ENCODE measurements around the gene DDT. TPM values are rescaled to one million over a fixed set of nuclear protein-coding genes. Genes with fewer than 3 reads are reported as not detected.
A peak's percentile ranks its signal among the peaks of the same experiment; 100 is the strongest.
"Not testable (repeated sequence)": the region's sequence is repeated elsewhere in the genome, so short reads cannot be mapped to it uniquely, and the experiment has no call there.

The DDT gene
- total RNA-seq, 2 experiments from 2014 or later = 103 to 108 TPM

DNA sequence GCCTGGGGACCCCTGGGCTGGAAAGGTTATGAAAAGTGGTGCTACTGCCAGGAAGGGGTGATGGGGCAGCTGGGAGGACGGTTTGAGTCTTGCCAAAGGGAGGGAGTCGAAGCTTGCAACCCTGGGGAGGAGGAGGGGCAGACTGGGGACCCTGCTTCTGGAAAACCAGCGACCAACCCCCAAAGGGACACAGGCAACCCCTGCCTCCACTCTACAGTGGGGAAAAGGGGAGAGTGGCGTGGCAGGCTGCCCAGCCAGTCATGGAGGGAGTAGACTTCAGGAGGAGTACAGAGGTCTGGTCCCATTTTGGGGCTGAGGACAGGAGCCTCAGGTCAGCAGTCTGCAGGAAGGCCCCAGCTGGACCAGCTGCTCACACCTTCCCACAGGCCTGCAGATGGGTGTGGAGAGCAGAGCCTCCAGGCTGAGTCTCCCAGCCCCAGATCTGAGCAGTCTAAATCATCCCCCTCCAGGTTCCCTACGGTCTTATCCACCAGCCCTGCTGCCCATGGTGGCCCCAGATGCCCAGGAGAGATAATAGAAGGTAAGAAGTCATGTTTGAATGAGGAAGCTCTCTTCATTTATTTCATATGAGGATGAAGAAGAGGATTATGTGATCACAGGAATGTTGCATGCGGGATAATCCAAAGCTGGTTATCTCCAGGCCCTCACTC, 3.3 kb downstream of the DDT start:
- Mint-ChIP-seq H3K36me3 (peaks cover 12% of the 10 kb centered on the region), H3K27ac (no peak overlapping the region), H3K4me1 (peaks cover 7% of the 10 kb centered on the region), H3K4me3 (no peak overlapping the region), H3K9me3 (no peaks in the 10 kb centered on the region), H3K27me3 (no peaks in the 10 kb centered on the region)
- no peak for DNase-seq

DNA sequence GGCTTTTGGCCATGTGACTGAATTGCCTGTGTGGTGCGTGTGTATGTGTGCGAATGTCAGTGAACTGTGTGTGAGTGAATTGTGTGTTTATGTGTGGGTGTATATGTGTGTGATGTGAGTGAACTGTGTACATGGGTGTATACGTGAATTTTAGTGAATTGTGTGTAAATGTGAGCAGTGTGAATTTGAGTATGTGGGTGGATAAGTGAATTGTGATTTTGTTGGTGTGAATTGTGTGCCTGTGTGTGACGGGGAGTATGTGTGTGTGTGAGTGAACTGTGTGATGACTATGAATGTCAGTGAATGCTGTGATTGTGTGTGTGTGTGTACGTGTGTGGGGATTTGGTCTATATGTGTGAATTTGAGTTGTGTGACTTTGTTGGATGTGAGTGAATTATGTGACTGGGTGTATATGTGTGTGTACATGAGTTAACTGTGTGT, 4.0 kb downstream of the DDT start:
- H3K27me3 Mint-ChIP-seq = no peaks in the 10 kb centered on the region
- no peaks in the 10 kb centered on the region for H3K9me3 Mint-ChIP-seq
- H3K36me3 Mint-ChIP-seq = peaks cover 12% of the 10 kb centered on the region
- H3K4me3 Mint-ChIP-seq = no peak overlapping the region
- H3K4me1 Mint-ChIP-seq = peaks cover 7% of the 10 kb centered on the region
- no peak for DNase-seq
- no peak overlapping the region for H3K27ac Mint-ChIP-seq

DNA sequence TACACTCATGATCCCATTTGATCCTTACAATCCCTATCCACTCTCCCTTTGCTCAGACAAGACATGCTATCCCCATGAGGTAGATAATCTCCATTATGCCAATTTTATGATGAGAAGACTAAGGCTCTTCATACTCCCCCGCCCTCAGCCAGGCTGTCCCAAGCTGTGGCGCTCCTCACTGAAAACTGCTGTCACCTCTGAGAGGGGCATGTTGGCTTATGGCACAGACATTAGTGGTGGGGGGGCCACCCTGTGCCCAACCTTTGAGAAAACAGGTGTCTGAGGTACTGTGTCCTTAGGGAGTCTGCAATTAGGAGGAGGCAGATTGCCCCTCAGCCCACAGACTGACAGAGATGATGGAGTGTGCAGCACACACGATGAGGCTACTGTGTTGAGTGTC, 5.2 kb downstream of the DDT start:
- no peaks in the 10 kb centered on the region for H3K27me3 Mint-ChIP-seq
- H3K4me3 Mint-ChIP-seq = no peak overlapping the region
- H3K4me1 Mint-ChIP-seq = peaks cover 7% of the 10 kb centered on the region
- no peaks in the 10 kb centered on the region for H3K9me3 Mint-ChIP-seq
- no peak for DNase-seq
- H3K36me3 Mint-ChIP-seq = peaks cover 12% of the 10 kb centered on the region
- H3K27ac Mint-ChIP-seq = no peak overlapping the region

DNA sequence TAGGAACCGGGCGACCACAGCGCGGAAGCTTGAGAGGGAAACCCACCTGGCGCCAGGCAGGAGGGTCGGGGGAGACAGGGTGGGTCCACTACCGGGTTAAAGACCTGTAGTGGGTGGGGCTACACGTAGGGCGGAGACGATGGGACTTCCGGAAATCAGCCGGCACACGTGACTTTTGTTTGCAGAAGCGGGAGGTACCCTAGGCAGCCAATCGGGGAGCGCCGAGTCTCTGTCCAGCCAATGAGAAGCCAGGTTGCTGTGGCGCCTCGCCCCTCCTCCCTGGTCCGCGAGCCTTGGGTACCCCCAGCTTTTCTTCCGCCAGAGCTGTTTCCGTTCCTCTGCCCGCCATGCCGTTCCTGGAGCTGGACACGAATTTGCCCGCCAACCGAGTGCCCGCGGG, 7.7 kb downstream of the DDT start, which contains the start of gene DDTL:
TSS of gene DDTL (plus strand) at position 321 of the 400 bp plus-strand sequence. CDS start at position 348, 27 bp downstream.
- H3K4me1 Mint-ChIP-seq, H3K27ac Mint-ChIP-seq, H3K4me3 Mint-ChIP-seq, H3K9me3 Mint-ChIP-seq, DNase-seq, H3K27me3 Mint-ChIP-seq: not testable (repeated sequence)
- H3K36me3 Mint-ChIP-seq = peaks cover 12% of the 10 kb centered on the region

DNA sequence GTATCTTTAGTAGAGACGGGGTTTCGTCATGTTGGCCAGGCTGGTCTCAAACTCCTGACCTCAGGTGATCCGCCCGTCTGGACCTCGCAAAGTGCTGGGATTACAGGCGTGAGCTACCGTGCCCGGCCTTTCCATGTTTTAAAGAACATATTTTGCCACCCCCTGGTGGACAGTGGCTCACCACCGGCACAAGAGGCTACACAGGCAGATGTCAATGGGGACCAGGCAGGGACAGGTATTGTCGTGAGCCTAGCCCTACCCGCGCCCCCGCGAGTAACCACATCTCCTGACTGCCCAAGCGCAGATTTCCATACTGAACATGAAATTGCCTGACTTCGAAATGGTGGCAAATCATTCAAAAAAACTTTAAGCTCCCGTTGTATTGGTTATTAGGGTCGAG, 8.1 kb downstream of the DDT start:
- not testable (repeated sequence) for DNase-seq, H3K9me3 Mint-ChIP-seq, H3K4me3 Mint-ChIP-seq, H3K4me1 Mint-ChIP-seq, H3K27me3 Mint-ChIP-seq, H3K27ac Mint-ChIP-seq
- peaks cover 12% of the 10 kb centered on the region for H3K36me3 Mint-ChIP-seq

DNA sequence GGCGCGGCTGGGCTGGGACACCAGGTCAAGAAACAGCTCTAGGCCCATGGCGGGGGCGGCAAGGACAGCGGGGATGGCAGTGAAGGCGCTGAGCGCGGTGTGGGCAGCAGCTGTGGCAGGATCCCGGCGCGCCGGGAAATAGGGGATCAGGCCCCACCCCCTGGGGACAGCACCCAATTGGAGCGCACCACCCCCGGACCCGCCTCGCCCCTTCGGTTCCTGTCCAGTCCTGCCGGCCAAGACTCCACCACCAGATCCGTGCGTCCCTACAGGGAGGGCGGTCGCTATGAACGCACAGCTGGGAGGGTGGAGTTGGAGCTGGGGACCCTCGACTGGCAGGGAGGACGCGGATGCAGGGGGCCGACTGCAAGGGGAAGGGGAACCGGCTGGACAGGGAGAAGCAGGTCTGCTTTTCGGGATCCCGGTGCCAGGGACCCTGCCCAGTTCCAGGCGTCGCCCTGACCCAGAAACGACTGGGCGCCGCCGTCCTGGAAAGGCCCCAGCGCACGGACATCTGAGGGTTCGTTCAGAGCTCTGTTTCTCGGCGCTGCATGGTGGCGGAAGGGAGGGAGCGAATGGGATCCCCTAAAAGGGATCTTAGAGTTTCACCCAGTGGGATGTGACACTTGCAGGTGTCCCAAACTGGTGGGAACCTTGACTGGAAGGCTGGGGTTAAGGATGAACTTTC, 13.0 kb downstream of the DDT start, which contains the start of gene GSTT2B:
TSS of gene GSTT2B (minus strand) at position 112 of the 688 bp plus-strand sequence. CDS start at position 48, 64 bp downstream.
- H3K27ac Mint-ChIP-seq, H3K36me3 Mint-ChIP-seq, H3K4me1 Mint-ChIP-seq, H3K4me3 Mint-ChIP-seq, H3K9me3 Mint-ChIP-seq, DNase-seq, H3K27me3 Mint-ChIP-seq: not testable (repeated sequence)

DNA sequence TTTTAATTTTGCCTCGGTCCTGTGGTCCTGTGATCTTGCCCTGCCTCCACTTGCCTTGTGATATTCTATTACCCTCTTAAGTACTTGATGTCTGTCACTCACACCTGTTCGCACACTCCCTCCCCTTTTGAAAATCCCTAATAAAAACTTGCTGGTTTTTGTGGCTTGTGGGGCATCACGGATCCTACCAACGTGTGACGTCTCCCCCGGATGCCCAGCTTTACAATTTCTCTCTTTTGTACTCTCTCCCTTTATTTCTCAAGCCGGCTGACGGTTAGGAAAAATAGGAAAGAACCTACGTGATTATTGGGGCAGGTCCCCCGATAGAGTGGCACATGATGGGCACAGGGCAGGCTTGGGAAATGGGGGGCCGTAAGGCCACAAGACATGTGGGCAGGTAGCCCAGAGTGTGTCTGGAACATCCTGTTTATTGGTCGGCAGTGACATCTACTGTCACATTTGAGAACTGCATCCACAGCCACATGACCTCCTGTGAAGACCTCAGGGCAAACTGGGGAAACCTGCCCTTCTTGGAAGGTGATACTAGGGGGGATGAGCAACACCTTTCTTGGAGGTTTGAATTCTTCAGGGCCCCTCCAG, 17.8 kb downstream of the DDT start:
- H3K27me3 Mint-ChIP-seq, H3K36me3 Mint-ChIP-seq, H3K4me1 Mint-ChIP-seq, H3K4me3 Mint-ChIP-seq, H3K9me3 Mint-ChIP-seq: not testable (repeated sequence)
- peak; percentile 74 for DNase-seq
- peak overlapping the region; percentile 50 for H3K27ac Mint-ChIP-seq

DNA sequence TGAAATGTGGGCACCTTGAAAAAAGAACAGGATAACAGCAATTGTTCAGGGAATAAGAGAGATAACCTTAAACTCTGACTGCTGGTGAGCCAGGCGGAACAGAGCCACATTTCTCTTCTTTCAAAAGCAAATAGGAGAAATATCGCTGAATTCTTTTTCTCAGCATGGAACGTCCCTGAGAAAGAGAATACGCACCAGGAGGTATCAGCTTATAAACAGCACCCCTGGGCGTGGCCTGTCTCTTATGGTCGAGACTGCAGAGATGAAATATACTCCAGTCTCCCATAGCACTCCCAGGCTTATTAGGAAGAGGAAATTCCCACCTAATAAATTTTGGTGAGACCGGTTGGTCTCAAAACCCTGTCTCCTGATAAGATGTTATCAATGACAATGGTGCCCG, 18.4 kb downstream of the DDT start:
- not testable (repeated sequence) for H3K9me3 Mint-ChIP-seq, H3K4me3 Mint-ChIP-seq

DNA sequence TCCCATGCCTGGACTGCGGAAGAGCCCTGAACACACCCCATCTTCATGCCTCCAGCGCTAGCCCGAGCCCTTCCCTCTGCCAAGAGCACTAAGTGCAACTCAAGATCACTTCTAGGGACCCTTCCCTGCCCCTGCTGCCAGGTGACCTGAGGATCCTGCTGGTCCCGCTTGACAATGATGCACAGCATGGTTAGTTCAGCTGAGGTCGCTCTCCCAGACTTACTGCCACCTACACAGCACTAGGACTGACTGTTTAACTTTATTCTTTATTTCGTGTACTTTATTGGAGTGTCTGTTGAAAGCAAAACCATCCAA, 19.3 kb downstream of the DDT start:
- not testable (repeated sequence) for H3K27me3 Mint-ChIP-seq, H3K4me1 Mint-ChIP-seq

More for the DNA sequence above, 18.4 kb downstream of the DDT start:
- not testable (repeated sequence) for H3K4me1 Mint-ChIP-seq, H3K36me3 Mint-ChIP-seq, DNase-seq, H3K27ac Mint-ChIP-seq, H3K27me3 Mint-ChIP-seq

DNA sequence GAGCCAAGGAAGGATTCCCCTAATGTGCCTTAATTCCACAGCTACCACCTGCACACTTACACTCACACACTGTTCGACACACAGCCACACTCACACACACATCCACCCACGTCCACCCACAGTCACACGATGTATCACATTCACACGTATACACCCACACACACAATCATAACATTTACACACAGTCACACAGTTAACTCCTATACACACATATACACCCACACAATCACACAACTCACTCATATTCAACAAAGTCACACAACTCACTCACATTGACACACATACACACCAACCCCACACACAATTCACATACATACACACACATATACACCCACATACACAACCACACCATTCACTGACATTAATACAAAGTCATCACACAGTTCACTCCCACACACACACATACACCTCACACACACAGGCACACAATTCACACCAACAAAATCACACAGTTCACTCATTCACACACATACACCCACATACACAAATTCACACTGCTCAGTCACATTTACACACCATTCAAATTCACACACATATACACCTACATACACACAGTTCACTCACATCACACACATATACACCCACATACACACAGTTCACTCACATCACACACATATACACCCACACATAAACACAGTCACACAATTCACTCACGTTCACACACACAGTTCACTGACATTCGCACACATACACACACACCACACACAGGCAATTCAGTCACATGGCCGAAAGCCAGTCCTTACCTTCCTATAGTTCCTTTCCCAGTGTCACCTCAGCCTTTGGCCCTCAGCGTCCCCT, 19.8 kb downstream of the DDT start:
- not testable (repeated sequence) for DNase-seq, H3K27ac Mint-ChIP-seq, H3K4me1 Mint-ChIP-seq, H3K36me3 Mint-ChIP-seq, H3K9me3 Mint-ChIP-seq, H3K4me3 Mint-ChIP-seq, H3K27me3 Mint-ChIP-seq

More for the DNA sequence above, 19.3 kb downstream of the DDT start:
- DNase-seq, H3K4me3 Mint-ChIP-seq, H3K9me3 Mint-ChIP-seq, H3K36me3 Mint-ChIP-seq, H3K27ac Mint-ChIP-seq: not testable (repeated sequence)

DNA sequence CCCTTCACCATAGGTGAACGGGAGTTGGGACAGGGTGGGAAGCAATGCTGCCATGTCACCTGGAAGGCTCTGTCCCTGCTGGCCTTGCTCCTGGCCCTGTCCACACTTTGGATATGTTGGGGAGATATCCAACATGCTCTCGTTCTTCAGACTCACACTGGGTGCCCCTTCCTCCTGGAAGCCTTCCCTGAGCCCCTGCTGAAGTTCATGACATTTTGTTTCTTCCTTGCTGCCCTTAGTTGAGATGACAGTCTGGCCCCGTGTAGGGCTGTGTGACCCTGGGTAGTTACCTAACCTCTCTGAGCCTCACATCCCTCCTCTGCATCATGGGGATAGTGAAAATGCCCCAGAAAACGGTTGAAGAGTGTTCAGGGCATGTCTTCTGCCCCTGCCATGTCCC, 20.8 kb downstream of the DDT start:
- H3K36me3 Mint-ChIP-seq, H3K9me3 Mint-ChIP-seq, H3K27ac Mint-ChIP-seq, H3K4me1 Mint-ChIP-seq, H3K27me3 Mint-ChIP-seq, H3K4me3 Mint-ChIP-seq, DNase-seq: not testable (repeated sequence)

DNA sequence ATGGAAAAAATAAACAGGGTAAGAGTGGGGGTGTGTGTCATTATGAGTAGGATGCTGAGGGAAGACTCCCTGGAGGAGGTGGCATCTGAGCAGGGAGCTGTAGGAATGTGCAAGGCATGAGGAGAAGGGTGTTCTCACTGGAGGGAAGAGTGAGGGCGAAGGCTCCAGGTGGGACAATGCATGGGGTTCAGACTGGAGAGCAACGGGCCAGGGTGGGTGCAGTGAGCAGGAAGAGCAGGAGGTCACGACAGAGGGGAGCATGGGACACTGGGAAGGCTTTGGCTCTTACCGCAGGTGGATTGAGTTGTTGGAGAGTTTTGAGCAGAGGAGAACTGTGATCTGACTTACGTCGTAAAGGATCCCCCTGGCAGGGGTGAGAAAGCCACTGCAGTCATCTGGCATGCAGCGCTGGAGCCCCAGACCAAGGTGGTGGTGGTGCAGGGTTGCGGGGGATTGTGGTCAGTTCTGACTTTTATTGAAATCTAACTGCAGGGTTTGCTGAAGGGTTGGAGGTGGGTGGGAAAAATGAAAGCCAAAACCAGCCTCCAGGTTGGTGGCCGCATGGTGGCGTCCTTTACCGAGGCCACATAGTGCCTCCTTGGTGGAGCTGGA, 21.3 kb downstream of the DDT start:
- not testable (repeated sequence) for H3K9me3 Mint-ChIP-seq, H3K27ac Mint-ChIP-seq, H3K36me3 Mint-ChIP-seq, H3K4me3 Mint-ChIP-seq, H3K4me1 Mint-ChIP-seq, DNase-seq, H3K27me3 Mint-ChIP-seq

DNA sequence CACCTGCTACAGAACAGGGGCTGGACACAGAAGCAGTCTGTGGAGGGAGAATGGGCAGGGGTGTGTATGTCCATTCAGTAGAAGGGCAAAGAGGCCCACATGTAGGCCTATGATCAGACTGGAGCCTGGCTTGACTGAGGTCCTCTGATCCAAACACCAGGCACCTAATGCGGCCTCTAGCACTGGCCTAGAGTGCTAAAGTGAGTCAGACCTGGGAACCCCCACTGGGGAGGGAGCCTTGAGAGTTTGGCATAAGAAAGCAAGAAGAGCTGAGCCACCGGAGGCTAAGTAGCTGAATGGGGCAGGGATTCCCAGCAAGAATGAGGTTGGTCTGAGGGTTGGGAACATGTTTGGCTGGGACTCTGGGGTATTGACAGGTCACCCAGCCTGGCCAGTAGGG, 22.9 kb downstream of the DDT start:
- H3K4me1 Mint-ChIP-seq, H3K4me3 Mint-ChIP-seq, H3K27me3 Mint-ChIP-seq, H3K27ac Mint-ChIP-seq, DNase-seq, H3K36me3 Mint-ChIP-seq, H3K9me3 Mint-ChIP-seq: not testable (repeated sequence)

DNA sequence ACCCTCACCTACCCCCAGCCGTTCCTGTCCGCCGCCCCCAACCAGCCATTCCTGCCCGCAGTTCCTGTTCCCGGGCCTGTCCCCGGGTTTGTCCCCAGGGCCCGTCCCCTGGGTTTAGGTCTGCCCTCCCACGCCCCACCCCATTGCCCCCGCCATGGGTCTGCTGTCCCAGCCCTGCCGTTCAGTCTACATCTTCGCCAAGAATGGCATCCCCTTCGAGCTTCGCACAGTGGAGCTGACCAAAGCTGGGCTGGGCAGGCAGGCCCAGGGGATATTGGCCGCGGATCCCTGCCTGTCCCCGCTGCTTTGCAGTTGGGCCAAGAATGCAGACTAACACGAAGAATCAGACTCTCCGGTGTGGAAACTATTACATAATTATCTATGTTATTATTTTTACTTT, 24.5 kb downstream of the DDT start:
- not testable (repeated sequence) for H3K36me3 Mint-ChIP-seq, H3K27ac Mint-ChIP-seq, DNase-seq, H3K4me1 Mint-ChIP-seq, H3K27me3 Mint-ChIP-seq, H3K4me3 Mint-ChIP-seq, H3K9me3 Mint-ChIP-seq

DNA sequence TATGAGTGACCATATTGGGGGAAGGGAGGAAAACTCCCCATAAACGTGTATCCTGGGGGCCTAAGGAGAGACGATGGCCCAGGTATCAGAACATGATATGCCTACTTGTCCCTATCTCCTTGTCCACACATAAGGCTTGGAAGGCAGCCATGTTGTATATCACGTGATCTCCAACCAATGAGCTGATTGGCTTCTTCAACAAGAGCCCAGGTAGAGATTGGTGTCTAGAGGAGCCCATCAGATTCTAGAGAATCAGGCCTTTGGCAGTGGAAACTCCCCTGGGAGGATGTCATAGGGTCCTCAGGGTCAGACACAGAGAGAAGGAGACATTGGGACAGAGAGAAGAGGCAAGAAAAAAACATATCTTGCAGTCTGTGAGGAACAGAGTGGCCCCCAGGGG, 26.9 kb downstream of the DDT start:
- H3K27ac Mint-ChIP-seq, H3K36me3 Mint-ChIP-seq, H3K9me3 Mint-ChIP-seq, H3K27me3 Mint-ChIP-seq, H3K4me1 Mint-ChIP-seq, H3K4me3 Mint-ChIP-seq, DNase-seq: not testable (repeated sequence)

All from activated naive CD8-positive, alpha-beta T cell treated with anti-CD3 and anti-CD28 coated beads for 36 hours (primary cell).